BJ (cell line): ENCODE data around the gene C1QL4. TPM values are rescaled to one million over a fixed set of nuclear protein-coding genes. Genes with fewer than 3 reads are reported as not detected.
"Not testable (repeated sequence)": the region's sequence is repeated elsewhere in the genome, so short reads cannot be mapped to it uniquely, and the experiment has no call there.

Experiments used
- CTCF ChIA-PET: fragments of 350-600 bp; formaldehyde crosslinking; extraction: SDS; loops from one replicate; lab custom pipeline; 2021; ENCODE audit warnings: antibody characterized with exemption, inconsistent platforms; lab: Yijun Ruan, JAX
- POLR2A ChIA-PET: fragments of 300-600 bp; sonication (Branson Sonifier 250); formaldehyde crosslinking; extraction: SDS; loops from one replicate; lab custom pipeline; 2021; ENCODE audit warnings: antibody characterized with exemption; lab: Charles Lee
- DNase-seq: peaks from one replicate; pipeline ENCODE4 v3.0.0-alpha.2; 2011; ENCODE audit warnings: low read depth
- H3K27me3 ChIP-seq: 2 replicates; pipeline ENCODE4 v1.6.0; 2011; ENCODE audit warnings: low read length; ENCODE audit not compliant: control insufficient read depth, insufficient read depth
- H3K36me3 ChIP-seq: 2 replicates; pipeline ENCODE4 v1.5.1; 2011; ENCODE audit warnings: low read length; ENCODE audit not compliant: control insufficient read depth, insufficient read depth
- H3K4me3 ChIP-seq: 2 replicates; pipeline ENCODE4 v1.5.1; 2011; ENCODE audit warnings: low read depth, mild to moderate bottlenecking, control low read depth, low read length
- polyA plus RNA-seq: library from polyadenylated mRNA; depleted of rRNA; stranded (reverse); fragments of >200 nt; gene quantifications from 2 replicates; pipeline ENCODE4 v1.2.3, GENCODE V29; 2011; rRNA removed
- TF ChIP-seq, protein P1 (sequence below): IDR thresholded peaks from 2 replicates; pipeline ENCODE4 v1.5.1; 2011; ENCODE audit warnings: low read depth, mild to moderate bottlenecking, control low read depth, inconsistent platforms, low read length, moderate library complexity; ENCODE audit not compliant: insufficient read depth

The C1QL4 gene
- polyA plus RNA-seq, 1 experiment, result not detected

DNA sequence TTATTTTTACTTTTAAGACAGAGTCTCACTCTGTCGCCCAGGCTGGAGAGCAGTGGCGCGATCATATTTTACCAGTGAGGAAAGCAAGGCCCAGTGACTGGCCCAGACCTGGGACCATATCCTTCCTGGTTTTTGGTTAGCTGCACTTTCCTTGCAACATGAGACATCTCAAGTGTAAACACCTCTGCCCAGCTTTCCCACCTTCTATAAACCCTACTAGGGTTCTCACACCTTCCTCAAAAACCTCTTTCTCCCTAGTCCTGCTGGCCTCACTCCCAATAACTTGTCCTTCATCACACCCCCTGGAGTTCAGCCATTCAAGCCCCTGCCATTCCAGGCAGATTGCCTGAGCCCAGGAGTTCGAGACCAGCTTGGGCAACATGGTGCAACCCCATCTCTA, 52.3 kb downstream of the C1QL4 start:
- DNase-seq, result no peak
- ChIA-PET POLR2A (no interaction called here), CTCF (interaction anchor here (0.9 to 7.9 kb wide), 5 partner anchors 8 to 63 kb away, joined by 3 to 94 read pairs (median 3); partner anchors contain the start of gene PRPH)
- TF ChIP-seq, protein P1, sequence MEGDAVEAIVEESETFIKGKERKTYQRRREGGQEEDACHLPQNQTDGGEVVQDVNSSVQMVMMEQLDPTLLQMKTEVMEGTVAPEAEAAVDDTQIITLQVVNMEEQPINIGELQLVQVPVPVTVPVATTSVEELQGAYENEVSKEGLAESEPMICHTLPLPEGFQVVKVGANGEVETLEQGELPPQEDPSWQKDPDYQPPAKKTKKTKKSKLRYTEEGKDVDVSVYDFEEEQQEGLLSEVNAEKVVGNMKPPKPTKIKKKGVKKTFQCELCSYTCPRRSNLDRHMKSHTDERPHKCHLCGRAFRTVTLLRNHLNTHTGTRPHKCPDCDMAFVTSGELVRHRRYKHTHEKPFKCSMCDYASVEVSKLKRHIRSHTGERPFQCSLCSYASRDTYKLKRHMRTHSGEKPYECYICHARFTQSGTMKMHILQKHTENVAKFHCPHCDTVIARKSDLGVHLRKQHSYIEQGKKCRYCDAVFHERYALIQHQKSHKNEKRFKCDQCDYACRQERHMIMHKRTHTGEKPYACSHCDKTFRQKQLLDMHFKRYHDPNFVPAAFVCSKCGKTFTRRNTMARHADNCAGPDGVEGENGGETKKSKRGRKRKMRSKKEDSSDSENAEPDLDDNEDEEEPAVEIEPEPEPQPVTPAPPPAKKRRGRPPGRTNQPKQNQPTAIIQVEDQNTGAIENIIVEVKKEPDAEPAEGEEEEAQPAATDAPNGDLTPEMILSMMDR, result no peak
- H3K36me3 ChIP-seq, result no peaks in the 10 kb centered on the region
- H3K4me3 ChIP-seq, result no peak overlapping the region
- H3K27me3 ChIP-seq, result peaks cover 7% of the 10 kb centered on the region

DNA sequence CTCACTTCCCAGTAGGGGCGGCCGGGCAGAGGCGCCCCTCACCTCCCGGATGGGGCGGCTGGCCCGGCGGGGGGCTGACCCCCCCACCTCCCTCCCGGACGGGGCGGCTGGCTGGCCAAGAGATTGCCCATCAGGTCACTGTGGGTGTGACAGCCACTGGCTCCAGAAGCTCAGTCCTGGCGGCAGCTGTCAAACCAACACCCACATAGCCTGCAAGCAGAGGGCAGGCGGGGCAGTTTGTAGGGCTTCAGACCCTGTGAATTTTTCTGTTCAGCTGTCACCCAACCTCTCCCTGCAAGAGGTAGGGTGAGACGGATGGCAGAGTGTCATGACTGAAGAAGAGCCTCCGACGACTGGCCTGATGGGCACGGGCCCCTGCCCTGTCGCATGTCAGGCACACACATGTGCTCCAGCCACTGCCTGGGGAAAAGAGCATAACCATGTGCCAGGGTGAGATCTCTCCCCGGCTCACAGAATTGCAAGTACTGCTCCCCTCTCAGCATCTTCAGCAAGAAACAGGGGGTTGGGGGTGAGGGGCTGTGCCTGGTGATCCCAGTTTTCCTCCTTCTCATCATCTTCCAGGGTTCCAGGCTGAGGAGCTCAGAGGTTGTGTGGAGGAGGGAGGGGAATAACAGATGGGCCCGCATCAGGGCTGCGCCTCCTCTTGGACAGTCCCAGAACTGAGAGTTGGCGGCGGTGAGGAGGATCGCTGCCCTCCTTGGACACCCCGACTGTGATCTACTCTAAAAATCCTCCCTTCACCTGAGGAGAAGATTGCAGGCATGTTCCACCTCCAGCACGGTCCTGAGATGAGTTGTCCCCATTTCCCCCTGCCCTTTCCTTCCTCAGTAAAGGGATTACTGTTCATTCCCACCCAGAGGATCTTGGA, 53.2 kb downstream of the C1QL4 start:
- no peak overlapping the region for H3K4me3 ChIP-seq
- TF ChIP-seq, protein P1, result no peak
- CTCF ChIA-PET, result interaction anchor here (1.0 to 7.9 kb wide), 4 partner anchors 9 to 64 kb away, joined by 3 to 94 read pairs (median 5); partner anchors contain the start of gene PRPH
- peaks cover 7% of the 10 kb centered on the region for H3K27me3 ChIP-seq
- H3K36me3 ChIP-seq, result no peaks in the 10 kb centered on the region
- DNase-seq, result no peak
- POLR2A ChIA-PET, result no interaction called here

DNA sequence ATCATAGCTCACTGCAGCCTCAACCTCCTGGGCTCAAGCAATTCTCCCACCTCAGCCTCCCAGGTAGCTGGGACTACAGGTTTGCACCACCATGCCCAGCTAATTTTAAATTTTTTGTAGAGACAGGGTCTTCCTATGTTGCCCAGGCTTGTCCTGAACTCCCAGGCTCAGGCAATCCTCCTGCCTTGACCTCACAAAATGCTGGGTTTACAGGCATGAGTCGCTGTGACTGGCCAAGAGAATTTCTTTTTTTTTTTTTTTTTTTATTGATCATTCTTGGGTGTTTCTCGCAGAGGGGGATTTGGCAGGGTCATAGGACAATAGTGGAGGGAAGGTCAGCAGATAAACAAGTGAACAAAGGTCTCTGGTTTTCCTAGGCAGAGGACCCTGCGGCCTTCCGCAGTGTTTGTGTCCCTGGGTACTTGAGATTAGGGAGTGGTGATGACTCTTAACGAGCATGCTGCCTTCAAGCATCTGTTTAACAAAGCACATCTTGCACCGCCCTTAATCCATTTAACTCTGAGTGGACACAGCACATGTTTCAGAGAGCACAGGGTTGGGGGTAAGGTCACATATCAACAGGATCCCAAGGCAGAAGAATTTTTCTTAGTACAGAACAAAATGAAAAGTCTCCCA, 54.1 kb downstream of the C1QL4 start:
- DNase-seq, H3K27me3 ChIP-seq, H3K4me3 ChIP-seq, POLR2A ChIA-PET, H3K36me3 ChIP-seq: not testable (repeated sequence)
- CTCF ChIA-PET, result interaction anchor here (1.1 to 2.1 kb wide), 6 partner anchors 12 to 230 kb away, joined by 3 to 7 read pairs (median 4); no protein-coding TSS in a partner anchor

Other genes starting within 250 kb of the C1QL4 start
- not detected in 2 replicates for gene DHH, start 242.4 kb downstream of the C1QL4 start, polyA plus RNA-seq
- 37.2 and 63.1 TPM in 2 replicates for gene LMBR1L, start 226.3 kb downstream of the C1QL4 start, polyA plus RNA-seq
- gene TUBA1B, start 205.8 kb downstream of the C1QL4 start, polyA plus RNA-seq, result 2,513 and 3,601 TPM in 2 replicates
- gene TUBA1A, start 148.1 kb downstream of the C1QL4 start, polyA plus RNA-seq, result 616 and 820 TPM in 2 replicates
- gene TUBA1C, start 72.1 kb downstream of the C1QL4 start, polyA plus RNA-seq, result 1,365 and 2,194 TPM in 2 replicates
- gene PRPH, start 42.0 kb downstream of the C1QL4 start, polyA plus RNA-seq, result not detected in 2 replicates
- gene TROAP, start 13.9 kb downstream of the C1QL4 start, polyA plus RNA-seq, result 11.8 and 24.8 TPM in 2 replicates
- 2.3 and 4.3 TPM in 2 replicates for gene DNAJC22, start 9.7 kb upstream of the C1QL4 start, polyA plus RNA-seq
- gene SPATS2, start 30.3 kb upstream of the C1QL4 start, polyA plus RNA-seq, result 23.1 and 29.8 TPM in 2 replicates
- gene KCNH3, start 201.8 kb upstream of the C1QL4 start, polyA plus RNA-seq, result 0.01 and 0.02 TPM in 2 replicates
- 58.6 and 96.0 TPM in 2 replicates for gene MCRS1, start 231.0 kb upstream of the C1QL4 start, polyA plus RNA-seq